ENCODE results near the gene CRPPA. TPM values are rescaled to one million over a fixed set of nuclear protein-coding genes. Genes with fewer than 3 reads are reported as not detected.
"Not testable (repeated sequence)": the region's sequence is repeated elsewhere in the genome, so short reads cannot be mapped to it uniquely, and the experiment has no call there.

The CRPPA gene
- total RNA-seq, 1 donor from 2014 or later = 4.1 TPM

GRCh38 chr7:16397501-16398145, 23.7 kb downstream of the CRPPA start:
- DNase-seq = no peak

DNA sequence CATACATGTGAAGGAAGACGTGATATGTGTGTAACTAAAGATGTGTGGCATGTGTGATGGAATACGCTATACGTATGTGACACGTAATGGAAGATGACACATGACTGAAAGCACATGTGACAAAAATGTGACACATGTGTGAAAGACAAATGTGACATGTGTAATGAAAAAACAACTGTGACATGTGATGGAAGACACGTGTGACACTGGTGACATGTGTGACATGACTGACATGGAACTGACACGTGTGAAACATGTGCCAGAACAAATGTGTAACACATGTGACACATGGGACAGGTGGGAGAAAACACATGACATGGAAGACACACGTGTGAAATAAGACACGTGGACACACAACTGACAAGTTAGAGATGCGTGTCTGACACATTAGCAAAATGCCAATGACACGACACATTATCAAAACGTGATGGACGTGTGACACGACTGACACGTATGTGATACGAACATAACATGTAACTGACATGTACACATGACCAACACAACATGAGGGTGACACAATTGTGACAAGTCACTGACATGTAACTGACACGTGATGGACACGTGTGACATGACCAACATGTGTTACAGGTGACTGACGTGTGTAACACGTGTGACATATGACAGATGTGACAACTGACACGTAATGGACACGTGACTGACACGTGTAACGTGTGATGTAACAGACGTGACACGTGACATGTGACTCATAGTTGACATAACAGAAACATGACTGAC, 24.4 kb downstream of the CRPPA start:
- no peak for DNase-seq

DNA sequence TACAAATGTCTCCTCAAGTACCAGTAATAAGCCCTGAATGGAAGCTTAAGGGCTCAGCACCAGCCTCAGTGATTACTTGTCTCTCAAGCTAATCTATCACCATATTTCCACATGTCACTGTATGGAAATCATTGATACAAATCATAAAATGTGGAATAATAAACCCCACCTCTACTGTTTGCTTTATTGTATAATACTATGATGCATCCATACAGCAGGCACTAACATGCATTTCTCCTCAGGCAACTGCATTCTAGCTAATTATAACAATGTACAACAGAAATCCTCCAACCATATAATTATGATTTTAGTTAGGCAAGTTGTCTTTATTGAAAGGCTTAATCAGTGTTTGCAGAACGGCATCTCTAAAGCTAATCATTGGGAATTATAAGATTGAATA, 26.2 kb downstream of the CRPPA start:
- no peak for DNase-seq

- DNase-seq = no peak
Measured at GRCh38 chr7:16393862-16394422, 27.4 kb downstream of the CRPPA start.

GRCh38 chr7:16392990-16393523, 28.3 kb downstream of the CRPPA start:
- DNase-seq = no peak

DNA sequence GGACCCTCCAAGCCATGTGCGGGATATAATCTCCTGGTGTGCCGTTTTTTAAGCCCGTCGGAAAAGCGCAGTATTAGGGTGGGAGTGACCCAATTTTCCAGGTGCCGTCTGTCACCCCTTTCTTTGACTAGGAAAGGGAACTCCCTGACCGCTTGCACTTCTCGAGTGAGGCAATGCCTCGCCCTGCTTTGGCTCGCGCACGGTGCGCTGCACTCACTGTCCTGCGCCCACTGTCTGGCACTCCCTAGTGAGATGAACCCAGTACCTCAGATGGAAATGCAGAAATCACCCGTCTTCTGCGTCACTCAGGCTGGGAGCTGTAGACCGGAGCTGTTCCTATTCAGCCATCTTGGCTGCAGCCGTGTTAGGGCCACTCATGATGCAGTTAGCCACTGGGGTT, 37.6 kb downstream of the CRPPA start:
- not testable (repeated sequence) for DNase-seq

GRCh38 chr7:16383103-16383502, 38.2 kb downstream of the CRPPA start:
- not testable (repeated sequence) for DNase-seq

Small RNA genes within 50 kb of the gene (small RNA-seq; reads per million reads assigned to genes)
- gene AC005014.3 (ENCODE audit: low replicate concordance) = not detected

Other genes with a start within 250 kb of the CRPPA start
- 58.9 TPM for gene SOSTDC1, start 44.2 kb upstream of the CRPPA start, total RNA-seq
- not detected for gene LRRC72, start 105.3 kb upstream of the CRPPA start, total RNA-seq
- 23.2 TPM for gene ANKMY2, start 224.2 kb upstream of the CRPPA start, total RNA-seq
- 67.7 TPM for gene BZW2, start 224.6 kb upstream of the CRPPA start, total RNA-seq